ENCODE measurements around the gene FNDC3A.

FNDC3A gene

DNA sequence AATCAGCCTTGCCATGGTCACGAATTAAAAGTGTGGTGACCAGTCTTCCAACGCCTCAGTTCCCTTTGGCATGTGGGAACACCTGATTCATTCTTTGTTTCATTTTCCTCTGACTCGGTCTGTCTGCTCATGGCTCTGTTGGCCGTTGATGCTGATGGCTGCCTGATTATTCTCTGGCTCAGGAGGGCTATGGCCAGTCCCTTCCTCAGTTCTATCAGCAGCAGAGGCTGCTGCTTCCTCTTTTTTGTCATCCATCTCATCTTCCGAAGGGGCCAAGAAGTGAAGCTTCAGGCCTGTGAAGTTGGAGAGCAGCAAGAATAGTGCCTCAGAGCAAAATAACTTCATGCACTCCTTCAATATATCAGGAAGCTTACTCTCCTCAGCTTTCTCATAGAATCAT, 235.0 kb downstream of the FNDC3A start:
- H2AFZ ChIP-seq (ENCODE audit: low read depth): no peak overlapping the region
- H3K27me3 ChIP-seq (ENCODE audit: insufficient read depth, low read depth): no peaks in the 10 kb centered on the region
- TF ChIP-seq, protein P1, sequence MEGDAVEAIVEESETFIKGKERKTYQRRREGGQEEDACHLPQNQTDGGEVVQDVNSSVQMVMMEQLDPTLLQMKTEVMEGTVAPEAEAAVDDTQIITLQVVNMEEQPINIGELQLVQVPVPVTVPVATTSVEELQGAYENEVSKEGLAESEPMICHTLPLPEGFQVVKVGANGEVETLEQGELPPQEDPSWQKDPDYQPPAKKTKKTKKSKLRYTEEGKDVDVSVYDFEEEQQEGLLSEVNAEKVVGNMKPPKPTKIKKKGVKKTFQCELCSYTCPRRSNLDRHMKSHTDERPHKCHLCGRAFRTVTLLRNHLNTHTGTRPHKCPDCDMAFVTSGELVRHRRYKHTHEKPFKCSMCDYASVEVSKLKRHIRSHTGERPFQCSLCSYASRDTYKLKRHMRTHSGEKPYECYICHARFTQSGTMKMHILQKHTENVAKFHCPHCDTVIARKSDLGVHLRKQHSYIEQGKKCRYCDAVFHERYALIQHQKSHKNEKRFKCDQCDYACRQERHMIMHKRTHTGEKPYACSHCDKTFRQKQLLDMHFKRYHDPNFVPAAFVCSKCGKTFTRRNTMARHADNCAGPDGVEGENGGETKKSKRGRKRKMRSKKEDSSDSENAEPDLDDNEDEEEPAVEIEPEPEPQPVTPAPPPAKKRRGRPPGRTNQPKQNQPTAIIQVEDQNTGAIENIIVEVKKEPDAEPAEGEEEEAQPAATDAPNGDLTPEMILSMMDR (conservative IDR thresholded peaks at IDR 0.05; ENCODE audit: low read depth, low read length): no peak
- no peak overlapping the region for H3K4me3 ChIP-seq (IDR thresholded peaks at IDR 0.05; ENCODE audit: insufficient read depth, low read depth, low read length)
- H3K4me1 ChIP-seq (ENCODE audit: low read depth, poor library complexity, severe bottlenecking): no peaks in the 10 kb centered on the region
- H3K9ac ChIP-seq: no peak overlapping the region
- no peaks in the 10 kb centered on the region for H3K36me3 ChIP-seq (ENCODE audit: insufficient read depth)
- no peak overlapping the region for H3K27ac ChIP-seq
- H3K4me2 ChIP-seq: no peak overlapping the region
- H3K79me2 ChIP-seq (ENCODE audit: insufficient read depth, low read depth): no peaks in the 10 kb centered on the region
- H4K20me1 ChIP-seq (ENCODE audit: insufficient read depth): no peaks in the 10 kb centered on the region

DNA sequence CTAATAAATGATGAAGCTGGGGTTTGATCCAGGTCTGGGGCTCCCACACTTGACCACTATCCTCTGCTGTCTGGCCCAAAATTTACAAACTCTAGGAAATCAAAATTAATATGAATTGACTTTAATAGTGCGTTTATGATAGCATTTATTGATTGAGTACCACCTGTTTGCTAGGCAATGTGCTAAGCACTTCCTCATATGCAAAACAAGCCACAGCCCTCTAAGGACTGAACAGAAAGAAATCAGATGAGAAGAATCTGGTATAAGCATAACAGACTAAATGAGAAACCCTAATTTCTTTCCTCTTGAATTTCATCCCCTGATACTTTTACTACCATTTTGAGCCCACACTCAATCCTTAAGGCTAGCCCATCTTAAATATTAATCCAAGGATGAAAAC, 237.8 kb downstream of the FNDC3A start:
- no peak overlapping the region for H3K27ac ChIP-seq
- TF ChIP-seq, protein P1 (conservative IDR thresholded peaks at IDR 0.05; ENCODE audit: low read depth, low read length): no peak
- H3K36me3 ChIP-seq (ENCODE audit: insufficient read depth): no peaks in the 10 kb centered on the region
- H4K20me1 ChIP-seq (ENCODE audit: insufficient read depth): no peaks in the 10 kb centered on the region
- H2AFZ ChIP-seq (ENCODE audit: low read depth): no peak overlapping the region
- no peaks in the 10 kb centered on the region for H3K79me2 ChIP-seq (ENCODE audit: insufficient read depth, low read depth)
- H3K4me1 ChIP-seq (ENCODE audit: low read depth, poor library complexity, severe bottlenecking): no peaks in the 10 kb centered on the region
- H3K27me3 ChIP-seq (ENCODE audit: insufficient read depth, low read depth): no peaks in the 10 kb centered on the region
- H3K4me2 ChIP-seq: no peak overlapping the region
- H3K4me3 ChIP-seq (IDR thresholded peaks at IDR 0.05; ENCODE audit: insufficient read depth, low read depth, low read length): no peak overlapping the region
- H3K9ac ChIP-seq: no peak overlapping the region

DNA sequence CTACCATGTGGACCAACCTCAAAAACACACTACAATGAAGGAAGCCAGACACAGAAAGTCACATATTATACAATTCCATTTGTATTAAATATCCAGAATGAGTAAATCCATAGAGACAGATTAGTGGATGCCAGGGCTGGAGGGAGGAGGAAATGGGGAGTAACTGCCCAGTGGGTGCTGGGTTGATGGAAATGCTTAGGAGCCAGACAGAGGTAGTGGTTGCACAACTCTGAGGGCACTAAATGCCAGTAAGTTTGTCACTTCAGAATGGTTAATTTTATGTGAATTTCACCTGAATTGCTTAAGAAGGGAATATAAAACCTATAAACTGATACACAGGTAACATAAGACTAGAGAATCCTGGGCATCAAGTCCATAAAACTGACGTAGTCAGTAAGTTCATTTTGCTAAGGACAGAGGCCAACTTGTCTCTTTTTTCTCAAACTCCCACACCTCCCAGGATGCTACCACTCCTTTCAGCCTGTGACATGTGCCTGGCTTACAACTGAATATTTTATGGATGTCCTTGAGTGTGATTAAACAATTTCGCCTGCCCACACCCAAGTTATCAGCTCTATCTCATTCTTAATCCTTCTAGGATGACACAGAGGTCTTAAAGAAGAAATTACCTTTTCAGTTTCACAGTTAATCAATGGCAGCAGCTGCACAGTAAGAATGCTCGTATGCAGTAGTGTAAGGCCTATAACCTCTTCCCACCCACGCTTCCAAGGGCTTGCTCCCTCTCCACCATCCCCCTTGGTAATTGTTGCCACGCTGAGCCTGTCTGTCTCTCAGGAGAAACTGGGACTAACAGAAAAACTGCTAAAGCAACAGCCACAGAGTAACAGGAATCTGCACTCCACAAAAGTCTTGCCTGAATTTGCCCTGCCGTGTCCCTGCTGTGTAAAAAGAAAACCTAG, 238.5 kb downstream of the FNDC3A start:
- TF ChIP-seq, protein P1 (conservative IDR thresholded peaks at IDR 0.05; ENCODE audit: low read depth, low read length): no peak
- H2AFZ ChIP-seq (ENCODE audit: low read depth): no peak overlapping the region
- H3K4me1 ChIP-seq (ENCODE audit: low read depth, poor library complexity, severe bottlenecking): no peaks in the 10 kb centered on the region
- H3K36me3 ChIP-seq (ENCODE audit: insufficient read depth): no peaks in the 10 kb centered on the region
- no peak overlapping the region for H3K9ac ChIP-seq
- no peak overlapping the region for H3K4me3 ChIP-seq (IDR thresholded peaks at IDR 0.05; ENCODE audit: insufficient read depth, low read depth, low read length)
- no peak overlapping the region for H3K27ac ChIP-seq
- no peaks in the 10 kb centered on the region for H3K79me2 ChIP-seq (ENCODE audit: insufficient read depth, low read depth)
- H3K4me2 ChIP-seq: no peak overlapping the region
- no peaks in the 10 kb centered on the region for H3K27me3 ChIP-seq (ENCODE audit: insufficient read depth, low read depth)
- no peaks in the 10 kb centered on the region for H4K20me1 ChIP-seq (ENCODE audit: insufficient read depth)

DNA sequence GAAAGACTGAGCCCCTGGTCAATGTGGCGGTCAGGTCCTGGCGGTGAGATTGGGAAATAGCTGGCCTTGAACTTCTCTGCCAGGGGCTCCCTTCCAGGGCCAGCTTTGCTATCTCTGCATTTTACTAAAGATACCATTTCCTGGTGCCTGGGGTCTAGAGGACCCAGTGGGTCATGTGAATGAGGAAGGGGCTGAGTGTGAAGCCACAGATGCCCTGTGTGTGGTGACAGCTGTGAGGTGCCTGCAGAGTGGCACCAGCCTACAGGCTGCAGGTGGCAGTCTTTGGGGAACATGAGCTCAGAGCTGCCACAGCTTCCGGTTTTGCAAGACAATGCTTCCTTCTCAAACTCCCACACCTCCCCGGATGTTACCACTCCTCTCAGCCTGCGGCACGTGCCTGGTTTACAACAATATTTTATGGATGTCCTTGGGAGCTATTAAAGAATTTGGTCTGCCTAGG, 239.2 kb downstream of the FNDC3A start:
- Histone ChIP-seq H3K79me2 (ENCODE audit: insufficient read depth, low read depth) (no peaks in the 10 kb centered on the region), H3K9ac (no peak overlapping the region), H3K27ac (no peak overlapping the region), H3K27me3 (ENCODE audit: insufficient read depth, low read depth) (no peaks in the 10 kb centered on the region), H3K4me2 (no peak overlapping the region), H3K4me3 (IDR thresholded peaks at IDR 0.05; ENCODE audit: insufficient read depth, low read depth, low read length) (no peak overlapping the region), H3K4me1 (ENCODE audit: low read depth, poor library complexity, severe bottlenecking) (no peaks in the 10 kb centered on the region), H3K36me3 (ENCODE audit: insufficient read depth) (no peaks in the 10 kb centered on the region), H4K20me1 (ENCODE audit: insufficient read depth) (no peaks in the 10 kb centered on the region), H2AFZ (ENCODE audit: low read depth) (no peak overlapping the region; the same call in 1 of the 2 replicates)
- TF ChIP-seq, protein P1 (conservative IDR thresholded peaks at IDR 0.05; ENCODE audit: low read depth, low read length): no peak

Data from KMS-11 (cell line).